ENCODE measurements around the gene BCL2L13. TPM values are rescaled to one million over a fixed set of nuclear protein-coding genes. Genes with fewer than 3 reads are reported as not detected.
A peak's percentile ranks its signal among the peaks of the same experiment; 100 is the strongest.
"Not testable (repeated sequence)": the region's sequence is repeated elsewhere in the genome, so short reads cannot be mapped to it uniquely, and the experiment has no call there.

BCL2L13 gene
- total RNA-seq, 2 experiments from 2014 or later: 26.0 to 27.0 TPM

- Mint-ChIP-seq H3K36me3 (ENCODE audit: low read depth) (no peaks in the 10 kb centered on the region), H3K9me3 (ENCODE audit: insufficient read depth) (no peaks in the 10 kb centered on the region), H3K4me3 (no peak overlapping the region), H3K4me1 (ENCODE audit: low read depth) (no peaks in the 10 kb centered on the region), H3K27me3 (ENCODE audit: low read depth) (no peaks in the 10 kb centered on the region), H3K27ac (no peak overlapping the region)
- ATAC-seq: no peak
- ChIA-PET CTCF (interaction anchor here (0.9 to 1.1 kb wide), 2 partner anchors 28 to 33 kb away, joined by 3 to 5 read pairs; no protein-coding TSS in a partner anchor), POLR2A (no interaction called here)
- no peak for DNase-seq
Observed at GRCh38 chr22:17753401-17753989, 114.9 kb downstream of the BCL2L13 start.

DNA sequence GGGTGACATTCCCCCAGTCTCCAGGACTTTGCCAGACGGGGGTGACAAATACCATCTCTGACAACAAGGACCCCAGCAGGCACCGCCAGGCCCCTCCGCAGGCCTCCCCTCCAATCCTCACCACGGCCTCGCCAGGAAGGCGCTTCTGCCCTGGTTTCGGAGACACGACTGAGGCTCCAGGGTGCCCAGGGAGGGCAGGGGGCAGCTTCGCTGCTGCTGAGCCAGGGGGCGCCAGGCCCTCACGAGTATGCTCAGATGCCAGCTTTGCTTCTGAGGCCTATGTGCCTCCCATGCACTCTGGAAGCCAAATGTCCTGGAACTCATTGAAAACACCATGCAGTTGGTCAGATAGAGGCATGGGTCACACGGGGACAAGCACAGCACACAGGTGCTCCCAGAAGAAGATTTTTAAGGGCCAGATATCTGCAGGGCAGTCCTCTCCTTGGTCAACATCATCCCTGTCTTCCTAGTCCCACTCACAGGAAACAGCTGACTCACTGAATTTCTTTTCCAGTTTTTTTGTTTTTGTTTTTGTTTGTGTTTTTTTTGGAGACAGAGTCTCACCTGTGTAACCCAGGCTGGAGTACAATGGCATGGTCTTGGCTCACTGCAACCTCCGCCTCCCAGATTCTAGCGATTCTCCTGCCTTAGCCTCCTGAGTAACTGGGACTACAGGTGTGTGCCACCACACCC is 115.8 kb downstream of the BCL2L13 start:
- CTCF ChIA-PET: interaction anchor here (1.0 to 1.3 kb wide), 4 partner anchors 27 to 323 kb away, joined by 3 to 15 read pairs (median 4); partner anchors contain the start of gene PEX26
- DNase-seq: no peak
- H3K4me3 Mint-ChIP-seq: no peak overlapping the region
- no peaks in the 10 kb centered on the region for H3K9me3 Mint-ChIP-seq (ENCODE audit: insufficient read depth)
- H3K4me1 Mint-ChIP-seq (ENCODE audit: low read depth): no peaks in the 10 kb centered on the region
- ATAC-seq: peak; percentile 51
- no peaks in the 10 kb centered on the region for H3K36me3 Mint-ChIP-seq (ENCODE audit: low read depth)
- no peak overlapping the region for H3K27ac Mint-ChIP-seq
- POLR2A ChIA-PET: no interaction called here
- no peaks in the 10 kb centered on the region for H3K27me3 Mint-ChIP-seq (ENCODE audit: low read depth)

DNA sequence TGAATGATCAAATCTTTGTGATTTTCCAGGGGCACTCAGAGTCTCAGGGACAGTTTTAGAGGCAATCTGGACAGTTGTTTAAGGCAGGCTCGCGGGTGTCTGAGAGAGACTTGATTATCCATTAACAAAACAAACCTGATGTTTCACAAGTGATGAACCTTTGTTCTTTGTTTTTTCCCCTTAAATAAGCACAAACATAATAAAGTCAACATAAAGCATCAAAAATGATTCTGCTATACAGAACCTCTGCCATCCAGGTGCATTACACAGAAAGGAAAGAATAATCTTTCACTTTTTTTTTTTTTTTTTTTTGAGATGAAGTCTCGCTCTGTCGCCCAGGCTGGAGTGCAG is 122.6 kb downstream of the BCL2L13 start:
- Mint-ChIP-seq H3K4me1 (ENCODE audit: low read depth) (peaks cover 11% of the 10 kb centered on the region), H3K4me3 (no peak overlapping the region), H3K9me3 (ENCODE audit: insufficient read depth) (no peaks in the 10 kb centered on the region), H3K27me3 (ENCODE audit: low read depth) (peaks cover 13% of the 10 kb centered on the region), H3K36me3 (ENCODE audit: low read depth) (no peaks in the 10 kb centered on the region), H3K27ac (no peak overlapping the region)
- no peak for ATAC-seq
- CTCF ChIA-PET: no interaction called here
- DNase-seq: no peak
- POLR2A ChIA-PET: no interaction called here

DNA sequence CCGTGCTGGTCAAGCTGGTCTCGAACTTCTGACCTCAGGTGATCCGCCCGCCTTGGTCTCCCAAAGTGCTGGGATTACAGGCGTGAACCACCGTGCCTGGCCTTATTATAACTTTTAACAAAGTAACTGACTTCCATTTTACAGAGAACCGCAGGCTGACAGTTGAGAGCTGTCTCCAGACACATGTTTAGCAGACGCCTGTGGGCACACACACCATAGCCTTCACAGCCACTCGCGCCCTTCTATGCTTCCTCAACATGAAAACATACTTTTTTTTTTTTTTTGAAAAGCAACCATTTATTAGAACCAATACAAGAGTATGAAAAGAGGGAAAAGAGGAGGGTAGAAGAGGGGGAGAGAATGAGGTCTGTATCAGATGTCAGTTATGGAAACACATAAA is 124.9 kb downstream of the BCL2L13 start:
- DNase-seq; POLR2A ChIA-PET; H3K9me3 Mint-ChIP-seq (ENCODE audit: insufficient read depth); H3K36me3 Mint-ChIP-seq (ENCODE audit: low read depth); CTCF ChIA-PET; H3K27ac Mint-ChIP-seq; H3K4me3 Mint-ChIP-seq; ATAC-seq: not testable (repeated sequence)
- Mint-ChIP-seq H3K4me1 (ENCODE audit: low read depth) (peaks cover 24% of the 10 kb centered on the region), H3K27me3 (ENCODE audit: low read depth) (peaks cover 18% of the 10 kb centered on the region)

- Mint-ChIP-seq H3K9me3 (ENCODE audit: insufficient read depth) (no peaks in the 10 kb centered on the region), H3K27me3 (ENCODE audit: low read depth) (peaks cover 18% of the 10 kb centered on the region), H3K4me3 (no peak overlapping the region), H3K4me1 (ENCODE audit: low read depth) (peaks cover 24% of the 10 kb centered on the region), H3K27ac (no peak overlapping the region), H3K36me3 (ENCODE audit: low read depth) (no peaks in the 10 kb centered on the region)
- ATAC-seq: no peak
- CTCF ChIA-PET: interaction anchor here (2.0 kb wide), 1 partner anchor 21 kb away, joined by 10 read pairs; no protein-coding TSS in a partner anchor
- POLR2A ChIA-PET: interaction anchor here (0.6 kb wide), 1 partner anchor 9 kb away, joined by 3 read pairs; no protein-coding TSS in a partner anchor
- no peak for DNase-seq
Observed at GRCh38 chr22:17764036-17764435, 125.5 kb downstream of the BCL2L13 start.

GRCh38 chr22:17764852-17765251 is 126.3 kb downstream of the BCL2L13 start:
- ATAC-seq; POLR2A ChIA-PET; H3K27ac Mint-ChIP-seq; H3K36me3 Mint-ChIP-seq (ENCODE audit: low read depth); DNase-seq; H3K9me3 Mint-ChIP-seq (ENCODE audit: insufficient read depth); H3K4me3 Mint-ChIP-seq: not testable (repeated sequence)
- H3K4me1 Mint-ChIP-seq (ENCODE audit: low read depth): peaks cover 26% of the 10 kb centered on the region
- CTCF ChIA-PET: interaction anchor here (0.9 to 2.0 kb wide), 4 partner anchors 12 to 33 kb away, joined by 3 to 10 read pairs (median 4); no protein-coding TSS in a partner anchor
- peaks cover 18% of the 10 kb centered on the region for H3K27me3 Mint-ChIP-seq (ENCODE audit: low read depth)

DNA sequence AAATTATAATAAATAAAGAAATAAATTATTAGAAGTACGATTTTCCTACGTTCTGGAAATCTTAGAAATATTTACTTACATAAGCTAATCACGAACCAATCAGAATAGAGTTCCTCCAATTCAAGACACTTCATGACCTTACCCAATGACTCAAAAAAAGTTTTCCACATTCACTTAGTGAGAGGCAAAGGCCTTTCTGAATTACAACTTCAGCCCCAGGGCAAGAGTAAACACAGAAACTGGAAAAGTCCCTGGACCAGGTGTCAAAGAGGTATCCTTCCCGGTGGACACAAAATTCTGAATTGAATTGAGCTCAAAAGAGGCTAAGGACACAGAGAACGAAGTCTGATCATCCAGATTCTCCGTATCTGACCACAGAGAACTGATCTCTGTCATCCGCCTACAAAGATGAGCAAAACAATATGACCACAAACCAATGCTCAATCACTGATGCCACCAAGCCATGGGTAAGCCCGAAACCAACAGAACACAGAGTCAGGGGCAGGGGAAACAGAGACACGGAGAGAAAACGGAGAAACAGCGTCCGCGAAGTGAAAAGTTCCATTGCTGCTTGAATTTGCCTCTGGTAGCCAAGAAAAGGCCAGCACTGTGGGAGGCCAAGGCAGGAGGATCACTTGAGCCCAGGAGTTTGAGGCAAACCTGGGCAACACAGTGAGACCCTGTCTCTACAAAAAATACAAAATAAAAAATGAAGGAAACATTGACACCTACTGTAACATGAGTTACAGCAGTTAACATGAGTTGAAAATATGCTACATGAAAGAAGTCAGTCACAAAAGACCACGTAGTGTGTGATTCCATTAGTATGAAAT is 128.9 kb downstream of the BCL2L13 start:
- no peaks in the 10 kb centered on the region for H3K9me3 Mint-ChIP-seq (ENCODE audit: insufficient read depth)
- H3K27ac Mint-ChIP-seq: peak overlapping the region; percentile 64
- CTCF ChIA-PET: interaction anchor here (0.7 to 2.4 kb wide), 10 partner anchors 10 to 308 kb away, joined by 3 to 18 read pairs (median 4); no protein-coding TSS in a partner anchor
- POLR2A ChIA-PET: interaction anchor here (1.1 kb wide), 1 partner anchor 10 kb away, joined by 3 read pairs; no protein-coding TSS in a partner anchor
- H3K27me3 Mint-ChIP-seq (ENCODE audit: low read depth): peaks cover 18% of the 10 kb centered on the region
- peaks cover 35% of the 10 kb centered on the region for H3K4me1 Mint-ChIP-seq (ENCODE audit: low read depth)
- peak; percentile 86 for ATAC-seq
- H3K4me3 Mint-ChIP-seq: peak overlapping the region; percentile 53
- H3K36me3 Mint-ChIP-seq (ENCODE audit: low read depth): peaks cover 4% of the 10 kb centered on the region
- peak; percentile 75 for DNase-seq

GRCh38 chr22:17769013-17769715 is 130.6 kb downstream of the BCL2L13 start:
- no peak overlapping the region for H3K4me3 Mint-ChIP-seq
- H3K4me1 Mint-ChIP-seq (ENCODE audit: low read depth): peaks cover 44% of the 10 kb centered on the region
- DNase-seq (no peak), ATAC-seq (no peak)
- peaks cover 8% of the 10 kb centered on the region for H3K36me3 Mint-ChIP-seq (ENCODE audit: low read depth)
- no peak overlapping the region for H3K27ac Mint-ChIP-seq
- ChIA-PET POLR2A (no interaction called here), CTCF (interaction anchor here (1.2 to 6.3 kb wide), 3 partner anchors 15 to 17 kb away, joined by 3 to 41 read pairs (median 18); no protein-coding TSS in a partner anchor)
- H3K27me3 Mint-ChIP-seq (ENCODE audit: low read depth): peaks cover 22% of the 10 kb centered on the region
- H3K9me3 Mint-ChIP-seq (ENCODE audit: insufficient read depth): no peaks in the 10 kb centered on the region

GRCh38 chr22:17769716-17770082 is 131.1 kb downstream of the BCL2L13 start:
- Mint-ChIP-seq H3K4me3 (no peak overlapping the region), H3K27ac (no peak overlapping the region), H3K36me3 (ENCODE audit: low read depth) (peaks cover 8% of the 10 kb centered on the region), H3K4me1 (ENCODE audit: low read depth) (peaks cover 40% of the 10 kb centered on the region), H3K27me3 (ENCODE audit: low read depth) (peaks cover 16% of the 10 kb centered on the region), H3K9me3 (ENCODE audit: insufficient read depth) (no peaks in the 10 kb centered on the region)
- no peak for DNase-seq
- ATAC-seq: no peak
- POLR2A ChIA-PET: no interaction called here
- CTCF ChIA-PET: interaction anchor here (1.2 to 6.3 kb wide), 2 partner anchors 15 to 17 kb away, joined by 3 to 41 read pairs; no protein-coding TSS in a partner anchor

DNA sequence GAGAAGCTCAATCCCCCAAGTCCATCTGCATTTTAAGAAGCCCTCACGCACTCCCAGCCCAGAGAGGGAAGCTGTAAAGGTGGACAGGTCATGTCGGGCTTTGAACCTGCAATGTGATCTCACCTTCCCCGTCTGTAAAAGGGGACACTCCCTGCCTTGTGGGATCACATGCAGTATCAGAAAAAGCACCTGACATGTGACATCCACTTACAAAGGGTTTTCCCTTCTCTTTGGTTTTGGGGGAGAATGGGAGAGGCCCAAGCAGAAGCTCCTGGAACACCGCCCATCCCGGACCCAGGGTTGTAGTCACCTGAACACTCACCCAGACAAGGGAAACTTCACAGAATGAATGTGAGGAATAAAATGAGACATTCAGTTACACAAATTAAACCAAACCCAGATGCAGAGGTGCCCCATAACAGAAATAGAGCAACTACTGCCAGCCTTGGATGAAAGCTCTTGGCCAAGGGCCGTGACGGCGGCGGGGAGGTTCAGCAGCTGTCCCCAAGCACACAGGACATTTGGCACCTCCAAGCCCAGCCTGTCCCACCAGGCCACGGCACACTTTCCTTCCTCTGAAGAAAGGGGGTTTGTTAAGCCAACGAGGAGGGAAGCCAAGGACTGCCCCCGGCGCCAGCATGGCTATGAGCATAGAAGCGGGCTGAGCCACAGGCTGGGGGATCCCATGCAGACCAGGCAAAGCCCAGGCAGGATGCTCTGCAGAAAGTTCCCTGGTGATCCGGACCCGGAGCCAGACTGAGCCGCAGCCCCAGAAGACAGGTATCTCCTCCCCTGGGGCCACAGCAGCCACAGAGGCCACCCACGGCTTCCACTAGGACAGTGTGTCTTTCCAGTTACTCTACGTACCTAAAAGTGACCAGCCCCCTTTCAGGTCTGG is 131.9 kb downstream of the BCL2L13 start:
- no peak overlapping the region for H3K4me3 Mint-ChIP-seq
- no peak overlapping the region for H3K27ac Mint-ChIP-seq
- H3K36me3 Mint-ChIP-seq (ENCODE audit: low read depth): peaks cover 8% of the 10 kb centered on the region
- H3K4me1 Mint-ChIP-seq (ENCODE audit: low read depth): peaks cover 44% of the 10 kb centered on the region
- ChIA-PET CTCF (interaction anchor here (1.2 to 6.3 kb wide), 3 partner anchors 14 to 28 kb away, joined by 3 to 41 read pairs (median 15); no protein-coding TSS in a partner anchor), POLR2A (no interaction called here)
- DNase-seq: no peak
- no peak for ATAC-seq
- H3K27me3 Mint-ChIP-seq (ENCODE audit: low read depth): peaks cover 12% of the 10 kb centered on the region
- H3K9me3 Mint-ChIP-seq (ENCODE audit: insufficient read depth): no peaks in the 10 kb centered on the region

All from activated CD8-positive, alpha-beta T cell treated with anti-CD3 and anti-CD28 coated beads, Interleukin-2, amount 10 ng/mL, durations not matched to agents 7 days and 5 days (primary cell).